HG03432 (cell line): ENCODE data around the gene DLK1.

ENCODE experiments used
- ATAC-seq: cut with Tn5 transposase; IDR thresholded peaks from one replicate; pipeline ENCODE4 v1.9.1; 2021; ENCODE audit warnings: mild to moderate bottlenecking, moderate library complexity; ENCODE audit not compliant: unreplicated experiment

Gene DLK1

DNA sequence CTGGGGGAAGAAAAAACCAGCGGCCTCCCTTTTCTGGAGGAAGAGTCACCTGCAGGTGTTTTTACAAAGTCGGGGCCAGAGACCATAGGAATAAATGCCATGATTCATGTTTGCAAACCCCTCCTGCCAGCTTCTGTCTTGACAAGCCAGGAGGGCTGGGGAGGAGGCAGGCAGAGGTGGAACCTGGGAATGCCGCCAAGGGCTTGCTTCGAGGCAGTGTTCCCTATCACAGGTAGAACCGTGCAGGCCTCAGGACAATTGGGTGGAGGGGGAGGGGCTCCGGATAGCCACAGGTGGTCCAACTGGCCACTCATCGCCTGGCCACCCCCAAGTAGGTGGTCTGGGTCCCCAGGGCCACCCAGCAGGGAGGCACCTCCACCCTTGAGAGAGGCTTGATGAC is 14.2 kb upstream of the DLK1 start:
- no peak for ATAC-seq

GRCh38 chr14:100713705-100714104 is 13.0 kb upstream of the DLK1 start:
- ATAC-seq: no peak

DNA sequence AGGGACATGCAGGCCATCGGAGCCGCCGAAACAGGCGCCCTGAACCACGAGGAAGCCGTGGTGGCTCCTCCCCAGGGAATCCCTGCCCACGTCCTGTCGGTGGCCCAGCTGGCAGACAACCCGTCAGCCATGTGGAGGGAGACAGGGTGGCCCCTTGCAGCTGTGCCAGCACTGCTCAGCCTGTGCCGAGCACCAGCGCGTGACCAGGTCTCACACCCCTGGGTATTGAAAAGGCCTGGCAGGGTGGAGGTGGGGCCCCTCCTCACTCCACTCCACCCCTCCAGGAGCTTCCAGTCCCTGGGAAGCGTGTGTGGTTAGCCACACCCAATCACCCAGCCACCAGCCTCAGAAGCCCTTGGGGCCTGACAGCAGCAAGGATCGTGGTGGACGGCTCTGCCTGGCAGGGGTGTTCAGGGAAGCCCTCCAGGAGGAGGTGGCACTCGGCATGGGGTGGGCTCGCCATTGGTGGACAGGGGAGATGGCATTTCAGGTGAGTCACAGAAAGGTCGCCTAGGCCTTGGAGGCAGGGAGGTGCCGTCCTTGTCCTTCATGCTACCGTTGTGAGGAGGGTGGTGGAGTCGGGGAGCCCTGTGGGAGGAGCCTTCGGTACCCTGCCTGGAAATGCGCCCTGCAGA is 12.3 kb upstream of the DLK1 start:
- peak; percentile 46 for ATAC-seq

- ATAC-seq: no peak
Measured at GRCh38 chr14:100715332-100715731, 11.4 kb upstream of the DLK1 start.

DNA sequence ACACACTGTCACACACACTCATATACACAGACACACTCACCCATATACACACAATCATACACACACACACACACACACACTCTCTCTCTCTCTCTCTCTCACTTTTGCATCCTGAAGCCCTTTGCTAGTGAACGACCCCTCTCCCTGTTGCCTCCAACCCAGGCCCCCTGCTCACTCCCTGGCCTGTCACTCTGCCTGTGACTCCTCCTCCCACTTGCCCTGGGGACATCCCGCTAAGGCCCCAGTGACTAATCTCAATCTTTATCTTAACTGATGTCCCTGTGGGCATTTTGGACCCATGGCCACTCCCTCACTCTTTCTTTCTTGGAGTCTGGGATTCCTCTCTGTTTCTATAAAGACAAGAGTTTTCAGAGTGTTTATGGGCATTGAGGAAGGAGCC is 10.9 kb upstream of the DLK1 start:
- no peak for ATAC-seq

GRCh38 chr14:100717386-100717785 is 9.3 kb upstream of the DLK1 start:
- no peak for ATAC-seq

GRCh38 chr14:100719976-100720520 is 6.6 kb upstream of the DLK1 start:
- ATAC-seq: no peak

DNA sequence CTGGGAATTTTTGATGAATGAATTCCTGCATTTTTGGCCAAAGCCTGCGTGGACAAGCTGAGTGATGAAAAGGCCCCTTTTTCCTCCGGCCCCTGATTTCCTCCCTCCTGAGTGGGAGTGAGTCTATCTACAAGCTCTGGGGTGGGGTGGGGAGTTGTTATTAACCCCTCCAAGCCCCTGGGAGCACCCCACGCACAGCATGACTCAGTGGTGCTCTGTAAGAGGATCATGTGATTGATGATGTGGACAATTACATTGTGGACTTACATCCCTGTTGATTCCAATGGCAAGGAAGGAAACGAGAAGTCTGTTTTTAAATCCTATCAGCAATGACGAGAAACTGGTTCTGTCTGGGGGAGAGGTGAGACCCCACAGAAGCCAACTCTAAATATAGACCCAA is 5.1 kb upstream of the DLK1 start:
- ATAC-seq: no peak

DNA sequence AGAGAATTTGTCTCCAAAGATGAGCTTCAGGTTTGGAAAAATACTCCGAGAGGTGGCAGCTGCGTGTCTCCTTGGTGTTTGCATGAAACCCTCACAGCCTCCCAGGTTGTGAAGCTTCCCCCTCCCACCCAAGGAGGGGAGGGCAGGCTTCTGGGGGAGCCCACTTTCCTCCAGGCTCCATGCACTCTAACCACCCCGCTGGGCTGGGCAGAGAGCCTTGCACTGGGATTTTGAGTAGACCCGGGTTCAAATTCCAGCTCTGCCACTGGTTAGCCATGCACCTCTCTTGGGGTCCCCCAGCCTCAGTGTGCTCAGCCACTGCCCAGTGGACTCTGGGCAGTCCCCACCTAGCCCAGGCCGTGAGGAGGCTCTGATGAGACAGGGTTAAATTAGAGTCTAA is 4.3 kb upstream of the DLK1 start:
- no peak for ATAC-seq

GRCh38 chr14:100723135-100723829 is 3.4 kb upstream of the DLK1 start:
- ATAC-seq: no peak

DNA sequence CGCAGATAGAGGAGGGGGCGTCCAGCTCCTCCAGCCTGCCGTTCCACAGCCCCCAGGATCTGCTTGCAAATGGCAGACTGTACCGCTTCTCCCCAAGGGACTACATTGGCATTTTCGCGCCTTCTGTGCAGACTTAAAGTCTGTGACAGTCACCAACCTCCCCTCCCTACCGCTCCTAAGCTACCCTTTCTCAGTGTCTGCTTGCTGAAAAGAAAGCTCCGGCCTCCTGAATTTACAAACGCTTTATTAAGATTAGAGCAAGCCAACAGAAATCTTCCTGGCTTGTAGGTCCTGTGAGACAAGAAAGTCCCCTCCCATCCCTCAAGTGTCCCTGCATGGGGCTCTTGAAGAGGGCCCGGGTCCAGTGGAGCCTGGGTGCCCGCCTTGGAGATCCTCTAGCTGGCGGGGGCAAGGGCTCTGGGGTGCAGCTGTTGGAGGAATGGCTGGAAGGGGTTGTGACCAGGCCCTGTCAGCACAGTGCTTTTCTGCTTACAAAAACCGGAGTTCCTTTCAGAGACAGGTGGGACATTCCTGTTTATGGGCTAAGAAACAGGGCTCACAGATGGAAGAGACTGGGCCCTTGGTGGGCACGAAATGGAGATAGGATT is 2.8 kb upstream of the DLK1 start:
- ATAC-seq: no peak

DNA sequence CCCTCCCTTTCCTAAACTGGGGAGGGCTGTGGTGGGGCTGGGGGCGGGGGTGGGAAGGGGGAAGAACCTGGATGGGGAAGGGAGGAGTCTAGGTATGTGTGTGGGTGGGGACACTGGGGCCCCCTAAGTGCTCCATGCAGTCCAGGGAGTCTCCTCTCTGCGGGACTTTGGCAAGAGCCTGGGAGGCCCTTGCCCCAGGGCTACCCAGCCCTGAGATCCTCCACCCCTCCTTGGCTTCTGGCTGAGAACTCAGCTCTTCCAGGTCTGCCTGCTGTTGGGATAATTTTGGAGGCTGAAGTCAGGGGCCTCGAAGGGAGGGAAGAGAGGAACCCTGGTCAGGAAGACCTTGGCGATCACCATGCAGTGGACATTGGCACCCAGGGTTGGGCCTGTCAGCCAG is 2.2 kb upstream of the DLK1 start:
- no peak for ATAC-seq

- ATAC-seq: no peak
Measured at GRCh38 chr14:100725587-100726387, 905 bp upstream of the DLK1 start.

DNA sequence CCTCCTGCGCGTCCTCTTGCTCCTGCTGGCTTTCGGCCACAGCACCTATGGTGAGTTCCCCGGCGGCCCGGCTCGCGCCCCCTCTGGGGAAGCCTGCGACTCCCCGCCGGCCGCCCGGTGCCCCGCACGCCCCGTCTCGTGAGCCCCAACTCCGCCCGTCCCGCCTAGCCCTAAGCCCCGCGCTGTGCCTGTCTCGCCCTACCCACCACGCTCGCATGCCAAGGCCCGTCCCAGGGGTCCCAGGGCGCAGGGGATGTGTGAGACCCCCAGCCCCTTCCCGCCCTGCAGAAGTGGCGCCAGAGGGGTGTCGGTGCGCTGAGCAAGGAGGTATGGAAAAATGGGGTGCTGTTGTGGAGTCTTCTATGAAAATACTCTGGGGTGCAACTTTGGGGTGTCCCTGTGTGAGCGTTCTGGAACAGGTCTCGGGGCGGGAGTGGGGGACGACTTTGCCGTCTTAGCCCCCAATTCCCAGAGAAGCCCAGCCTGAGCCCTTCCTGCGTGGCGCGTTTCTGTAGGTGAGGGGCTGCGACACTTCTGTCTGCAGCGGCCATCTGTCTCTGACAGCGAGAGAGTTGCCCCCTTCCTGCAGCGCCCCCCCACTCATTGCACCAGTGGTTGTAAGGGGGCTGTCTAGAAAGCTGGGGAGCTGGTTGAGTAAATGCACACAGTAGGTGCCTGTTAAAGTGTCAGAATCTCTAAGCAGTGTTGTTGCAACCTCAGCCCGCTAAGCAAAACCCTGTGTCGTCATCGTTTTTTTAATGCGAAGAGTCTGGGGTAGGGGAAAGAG is 587 bp downstream of the DLK1 start:
- ATAC-seq: no peak

- ATAC-seq: no peak
Measured at GRCh38 chr14:100727873-100728240, 1.2 kb downstream of the DLK1 start.

DNA sequence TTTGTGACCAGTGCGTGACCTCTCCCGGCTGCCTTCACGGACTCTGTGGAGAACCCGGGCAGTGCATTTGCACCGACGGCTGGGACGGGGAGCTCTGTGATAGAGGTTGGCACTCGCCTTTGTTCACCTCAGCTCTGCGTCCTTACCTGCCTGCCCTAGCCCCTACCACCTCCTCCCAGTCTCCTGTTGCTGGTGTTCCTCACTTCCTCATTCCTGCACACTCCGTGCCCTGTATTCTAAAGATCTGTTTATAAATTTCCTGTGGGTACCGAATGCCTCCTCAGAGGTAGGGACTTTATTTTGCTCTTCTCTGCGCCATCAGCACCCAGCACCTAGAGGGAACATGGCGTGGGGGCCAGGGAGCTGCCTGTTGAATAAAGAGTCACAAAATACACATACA is 2.3 kb downstream of the DLK1 start:
- ATAC-seq: no peak

DNA sequence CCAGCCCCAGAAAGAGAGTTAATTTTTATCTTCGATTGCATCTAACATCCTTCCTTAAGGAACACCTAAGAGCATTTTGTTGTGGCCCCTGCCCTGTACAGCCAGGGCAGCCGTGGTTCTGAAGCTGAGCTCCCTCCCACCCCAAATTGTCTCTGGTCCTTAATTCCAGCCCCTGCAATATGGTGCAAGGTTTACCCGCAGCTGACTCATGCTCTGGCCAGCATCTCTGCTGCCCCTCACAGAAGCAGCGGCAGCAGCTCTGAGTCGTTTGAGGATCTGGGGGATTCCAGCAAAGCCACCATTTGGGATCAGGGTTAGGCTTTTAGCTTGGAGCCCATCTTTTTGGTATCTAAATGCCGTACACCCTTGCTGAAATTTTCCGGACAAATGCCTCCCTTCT is 3.3 kb downstream of the DLK1 start:
- no peak for ATAC-seq

- ATAC-seq: no peak
Measured at GRCh38 chr14:100730581-100730980, 3.9 kb downstream of the DLK1 start.

- ATAC-seq: no peak
Measured at GRCh38 chr14:100731011-100731670, 4.4 kb downstream of the DLK1 start.
